H9 (cell line): ENCODE measurements around the gene HUS1B. TPM values are rescaled to one million over a fixed set of nuclear protein-coding genes. Genes with fewer than 3 reads are reported as not detected.

Source experiments
- DNase-seq: peaks from one replicate; pipeline ENCODE4 v3.0.0-alpha.2; 2017
- H2AFZ ChIP-seq: one replicate; pipeline ENCODE4 v1.6.1; 2013; ENCODE audit warnings: mild to moderate bottlenecking, low read length, control low read depth, moderate library complexity
- H2AK5ac ChIP-seq: 2 replicates; pipeline ENCODE4 v1.6.1; 2013; ENCODE audit warnings: low read length, control low read depth, mixed read lengths; ENCODE audit not compliant: insufficient read length
- H2BK120ac ChIP-seq: one replicate; pipeline ENCODE4 v1.6.1; 2013; ENCODE audit warnings: low read depth, mild to moderate bottlenecking, low read length, control low read depth, inconsistent platforms; ENCODE audit not compliant: poor library complexity, severe bottlenecking
- H2BK12ac ChIP-seq: 2 replicates; pipeline ENCODE4 v1.6.1; 2013; ENCODE audit warnings: low read length, control low read depth, mixed read lengths, low read depth; ENCODE audit not compliant: insufficient read length
- H2BK15ac ChIP-seq: 2 replicates; pipeline ENCODE4 v1.6.1; 2013; ENCODE audit warnings: low read depth, low read length, control low read depth
- H2BK20ac ChIP-seq: one replicate; pipeline ENCODE4 v1.6.1; 2013; ENCODE audit warnings: low read depth, mild to moderate bottlenecking, low read length, control low read depth, inconsistent platforms; ENCODE audit not compliant: poor library complexity, severe bottlenecking
- H2BK5ac ChIP-seq: 2 replicates; pipeline ENCODE4 v1.6.1; 2013; ENCODE audit warnings: low read length, control low read depth, mixed read lengths; ENCODE audit not compliant: insufficient read length
- H3K14ac ChIP-seq: 2 replicates; pipeline ENCODE4 v1.6.1; 2013; ENCODE audit warnings: low read length, control low read depth; ENCODE audit not compliant: insufficient read depth
- H3K18ac ChIP-seq: 2 replicates; pipeline ENCODE4 v1.6.1; 2013; ENCODE audit warnings: low read depth, mild to moderate bottlenecking, mixed read lengths, low read length, control low read depth; ENCODE audit not compliant: insufficient read length
- H3K23ac ChIP-seq: 2 replicates; pipeline ENCODE4 v1.6.1; 2013; ENCODE audit warnings: low read length, control low read depth, mixed read lengths, low read depth; ENCODE audit not compliant: insufficient read length
- H3K23me2 ChIP-seq: 2 replicates; pipeline ENCODE4 v1.6.1; 2013; ENCODE audit warnings: low read depth, mild to moderate bottlenecking, mixed read lengths, low read length, control low read depth; ENCODE audit not compliant: insufficient read length, poor library complexity, severe bottlenecking
- H3K27ac ChIP-seq: 2 replicates; pipeline ENCODE4 v1.5.1; 2013; ENCODE audit warnings: low read length, control low read depth, mixed read lengths, low read depth; ENCODE audit not compliant: insufficient read length
- H3K27me3 ChIP-seq: 2 replicates; pipeline ENCODE4 v1.6.1; 2013; ENCODE audit warnings: low read length, control low read depth, inconsistent platforms; ENCODE audit not compliant: insufficient read depth
- H3K4ac ChIP-seq: 2 replicates; pipeline ENCODE4 v1.6.1; 2013; ENCODE audit warnings: low read depth, mild to moderate bottlenecking, control low read depth, inconsistent platforms, low read length, moderate library complexity
- H3K4me1 ChIP-seq: 2 replicates; pipeline ENCODE4 v1.6.1; 2013; ENCODE audit warnings: low read length, control low read depth, inconsistent platforms; ENCODE audit not compliant: insufficient read depth
- H3K4me2 ChIP-seq: 2 replicates; pipeline ENCODE4 v1.6.1; 2013; ENCODE audit warnings: low read length, control low read depth, mixed read lengths; ENCODE audit not compliant: insufficient read length, insufficient read depth
- H3K56ac ChIP-seq: 2 replicates; pipeline ENCODE4 v1.6.1; 2013; ENCODE audit warnings: low read depth, mild to moderate bottlenecking, mixed read lengths, low read length, control low read depth; ENCODE audit not compliant: insufficient read length
- H3K79me1 ChIP-seq: 2 replicates; pipeline ENCODE4 v1.6.1; 2013; ENCODE audit warnings: low read depth, mild to moderate bottlenecking, moderate library complexity, low read length, control low read depth, inconsistent platforms; ENCODE audit not compliant: insufficient read depth, poor library complexity, severe bottlenecking
- H3K79me2 ChIP-seq: 2 replicates; pipeline ENCODE4 v1.6.1; 2013; ENCODE audit warnings: low read length, control low read depth, inconsistent platforms; ENCODE audit not compliant: insufficient read depth
- H3K9ac ChIP-seq: 2 replicates; pipeline ENCODE4 v1.6.1; 2013; ENCODE audit warnings: low read length, control low read depth, mixed read lengths; ENCODE audit not compliant: insufficient read length; ENCODE audit errors: extremely low read depth
- H3K9me3 ChIP-seq: one replicate; pipeline ENCODE4 v1.6.1; 2013; ENCODE audit warnings: low read depth, low read length, inconsistent platforms; ENCODE audit not compliant: control insufficient read depth
- H3T11ph ChIP-seq: one replicate; pipeline ENCODE4 v1.6.1; 2013; ENCODE audit warnings: mild to moderate bottlenecking, low read length, control low read depth, inconsistent platforms
- H4K20me1 ChIP-seq: one replicate; pipeline ENCODE4 v1.6.1; 2013; ENCODE audit not compliant: control insufficient read depth, insufficient read length, insufficient read depth
- H4K5ac ChIP-seq: 2 replicates; pipeline ENCODE4 v1.6.1; 2013; ENCODE audit warnings: low read depth, mild to moderate bottlenecking, mixed read lengths, low read length, control low read depth; ENCODE audit not compliant: insufficient read length
- H4K8ac ChIP-seq: replicated peaks from 2 replicates; pipeline ENCODE4 v1.6.1; 2013; ENCODE audit warnings: low read length, control low read depth, mixed read lengths, low read depth; ENCODE audit not compliant: insufficient read length
- H4K91ac ChIP-seq: 2 replicates; pipeline ENCODE4 v1.6.1; 2013; ENCODE audit warnings: low read depth, mild to moderate bottlenecking, moderate library complexity, mixed read lengths, low read length, control low read depth; ENCODE audit not compliant: insufficient read length
- H3K27ac Mint-ChIP-seq, 3 experiments: 2 replicates in 2 of 3; 3 replicates in 1 of 3; pipeline ENCODE4 v1.8.0; 2020 to 2021; ENCODE audit warnings: mixed read lengths in 3 of 3, mild to moderate bottlenecking in 1 of 3, moderate library complexity in 1 of 3
- H3K27me3 Mint-ChIP-seq: 2 replicates; pipeline ENCODE4 v1.8.0; 2021; ENCODE audit warnings: low read depth, mild to moderate bottlenecking, moderate library complexity, mixed read lengths
- H3K36me3 Mint-ChIP-seq, 3 experiments: 2 replicates in 2 of 3; 3 replicates in 1 of 3; pipeline ENCODE4 v1.8.0; 2020 to 2021; ENCODE audit warnings: low read depth in 3 of 3, mixed read lengths in 3 of 3; ENCODE audit not compliant: insufficient read depth in 1 of 3
- H3K4me1 Mint-ChIP-seq, 2 experiments: 2 replicates each; pipeline ENCODE4 v1.8.0; 2020; ENCODE audit warnings: mixed read lengths in 2 of 2
- H3K4me3 Mint-ChIP-seq, 2 experiments: 2 replicates in 1 of 2; 3 replicates in 1 of 2; pipeline ENCODE4 v1.8.0; 2020 to 2021; ENCODE audit warnings: mild to moderate bottlenecking in 2 of 2, mixed read lengths in 2 of 2, moderate library complexity in 1 of 2
- H3K9me3 Mint-ChIP-seq, 2 experiments: 2 replicates in 1 of 2; 3 replicates in 1 of 2; pipeline ENCODE4 v1.8.0; 2020; ENCODE audit warnings: mild to moderate bottlenecking in 2 of 2, mixed read lengths in 2 of 2, moderate library complexity in 1 of 2
- WGBS: extraction: QIAGEN DNeasy Blood & Tissue Kit; methylation state at CpG from one replicate; pipeline ENCODE4 v1.1.7; 2013; ENCODE audit warnings: missing lambda C conversion rate, low lambda C conversion rate, mixed read lengths; ENCODE audit not compliant: insufficient read length; ENCODE audit errors: extremely low coverage; 5-methylcytosine and 5-hydroxymethylcytosine counted together
- total RNA-seq: library from RNA; stranded (reverse); gene quantifications from 2 replicates; pipeline ENCODE4 v1.2.1, GENCODE V29; 2021
- TF ChIP-seq, protein P1 (sequence below): fragments of 200-600 bp; sonication (generic); conservative IDR thresholded peaks from 3 replicates; pipeline ENCODE4 v1.8.0; 2021; ENCODE audit warnings: antibody characterized with exemption, mild to moderate bottlenecking

The HUS1B gene
- total RNA-seq, 1 experiment from 2014 or later: 0.96 TPM

DNA sequence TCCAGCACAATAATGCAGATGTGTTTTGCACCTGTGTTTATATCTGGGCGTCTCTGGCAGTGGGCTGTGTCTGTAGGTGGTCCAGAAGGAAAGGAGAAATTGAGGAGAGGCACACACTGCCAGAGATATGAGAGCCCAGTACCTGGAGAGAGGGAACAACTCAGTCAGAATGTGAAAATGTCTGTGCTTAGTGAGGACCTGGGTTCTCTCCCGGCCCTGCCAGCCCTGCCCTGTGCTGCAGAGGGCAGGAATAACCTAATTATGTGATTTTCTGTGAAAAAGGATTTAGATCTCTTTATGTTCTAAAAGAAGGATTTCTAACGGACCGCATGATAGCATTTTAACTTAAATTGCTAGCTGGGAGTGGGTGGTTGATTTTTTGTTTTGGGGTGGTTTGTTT, 44.3 kb upstream of the HUS1B start:
- no peak overlapping the region for H3K56ac ChIP-seq
- no peak overlapping the region for H2BK120ac ChIP-seq
- Mint-ChIP-seq H3K4me1 (peaks cover 14 to 40% of the 10 kb centered on the region in 2 experiments), H3K27ac (peak overlapping the region; percentile 10 to 79 (median 77); a peak in 5 of 7 replicates), H3K27me3 (no peaks in the 10 kb centered on the region; the same call in 1 of the 2 replicates), H3K4me3 (no peak overlapping the region; a peak in 1 of 5 replicates), H3K9me3 (no peaks in the 10 kb centered on the region; a peak in 1 of 5 replicates), H3K36me3 (no peaks in the 10 kb centered on the region)
- no peak overlapping the region for H2BK5ac ChIP-seq
- H2BK12ac ChIP-seq: no peak overlapping the region
- H3K27ac ChIP-seq: no peak overlapping the region
- H2BK15ac ChIP-seq: no peak overlapping the region
- no peak overlapping the region for H3K23ac ChIP-seq
- no peaks in the 10 kb centered on the region for H4K20me1 ChIP-seq
- H3K4ac ChIP-seq: no peak overlapping the region
- no peaks in the 10 kb centered on the region for H3K27me3 ChIP-seq
- no peaks in the 10 kb centered on the region for H3K9me3 ChIP-seq
- no peak overlapping the region for H2AFZ ChIP-seq
- no CpG with 5 or more reads among the region's 4 CpGs for WGBS
- H3K18ac ChIP-seq: no peak overlapping the region
- H3K23me2 ChIP-seq: no peaks in the 10 kb centered on the region
- no peak overlapping the region for H4K5ac ChIP-seq
- no peak overlapping the region for H3K9ac ChIP-seq
- H3K79me1 ChIP-seq: no peaks in the 10 kb centered on the region
- TF ChIP-seq, protein P1, sequence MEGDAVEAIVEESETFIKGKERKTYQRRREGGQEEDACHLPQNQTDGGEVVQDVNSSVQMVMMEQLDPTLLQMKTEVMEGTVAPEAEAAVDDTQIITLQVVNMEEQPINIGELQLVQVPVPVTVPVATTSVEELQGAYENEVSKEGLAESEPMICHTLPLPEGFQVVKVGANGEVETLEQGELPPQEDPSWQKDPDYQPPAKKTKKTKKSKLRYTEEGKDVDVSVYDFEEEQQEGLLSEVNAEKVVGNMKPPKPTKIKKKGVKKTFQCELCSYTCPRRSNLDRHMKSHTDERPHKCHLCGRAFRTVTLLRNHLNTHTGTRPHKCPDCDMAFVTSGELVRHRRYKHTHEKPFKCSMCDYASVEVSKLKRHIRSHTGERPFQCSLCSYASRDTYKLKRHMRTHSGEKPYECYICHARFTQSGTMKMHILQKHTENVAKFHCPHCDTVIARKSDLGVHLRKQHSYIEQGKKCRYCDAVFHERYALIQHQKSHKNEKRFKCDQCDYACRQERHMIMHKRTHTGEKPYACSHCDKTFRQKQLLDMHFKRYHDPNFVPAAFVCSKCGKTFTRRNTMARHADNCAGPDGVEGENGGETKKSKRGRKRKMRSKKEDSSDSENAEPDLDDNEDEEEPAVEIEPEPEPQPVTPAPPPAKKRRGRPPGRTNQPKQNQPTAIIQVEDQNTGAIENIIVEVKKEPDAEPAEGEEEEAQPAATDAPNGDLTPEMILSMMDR: no peak
- no peaks in the 10 kb centered on the region for H3K79me2 ChIP-seq
- H2BK20ac ChIP-seq: no peak overlapping the region
- no peak overlapping the region for H3K14ac ChIP-seq
- H4K8ac ChIP-seq: no peak overlapping the region
- no peak overlapping the region for H3T11ph ChIP-seq
- DNase-seq: no peak
- no peak overlapping the region for H2AK5ac ChIP-seq
- no peak overlapping the region for H4K91ac ChIP-seq
- H3K4me2 ChIP-seq: no peak overlapping the region
- H3K4me1 ChIP-seq: peaks cover 2% of the 10 kb centered on the region; the same call in 1 of the 2 replicates
